Calu3 (cell line): ENCODE measurements around the gene SET. TPM values are rescaled to one million over a fixed set of nuclear protein-coding genes. Genes with fewer than 3 reads are reported as not detected.
"Not testable (repeated sequence)": the region's sequence is repeated elsewhere in the genome, so short reads cannot be mapped to it uniquely, and the experiment has no call there.

Experiments
- BruUV-seq: library from RNA; stranded (reverse); fragments of 400-500 nt; replicated peaks from 2 replicates; lab custom pipeline; 2021; lab: Mats Ljungman, UMichigan
- CTCF ChIA-PET: fragments of 300-600 bp; sonication (Branson Sonifier 250); formaldehyde crosslinking; loops from one replicate; lab custom pipeline; 2022; ENCODE audit warnings: antibody characterized with exemption; lab: Charles Lee
- DNase-seq: peaks from one replicate; pipeline ENCODE4 v3.0.0; 2022
- H3K27ac Mint-ChIP-seq: one replicate; pipeline ENCODE4 v1.8.0; 2022; ENCODE audit warnings: mixed read lengths; ENCODE audit not compliant: unreplicated experiment
- H3K27me3 Mint-ChIP-seq: one replicate; pipeline ENCODE4 v1.8.0; 2022; ENCODE audit warnings: mixed read lengths; ENCODE audit not compliant: unreplicated experiment
- H3K36me3 Mint-ChIP-seq: one replicate; pipeline ENCODE4 v1.8.0; 2022; ENCODE audit warnings: mild to moderate bottlenecking, moderate library complexity, mixed read lengths; ENCODE audit not compliant: insufficient read depth, unreplicated experiment
- H3K4me1 Mint-ChIP-seq: one replicate; pipeline ENCODE4 v1.8.0; 2022; ENCODE audit warnings: mild to moderate bottlenecking, low read depth, mixed read lengths; ENCODE audit not compliant: unreplicated experiment
- H3K4me3 Mint-ChIP-seq: one replicate; pipeline ENCODE4 v1.8.0; 2022; ENCODE audit warnings: mild to moderate bottlenecking, low read depth, moderate library complexity, mixed read lengths; ENCODE audit not compliant: unreplicated experiment
- H3K9me3 Mint-ChIP-seq: one replicate; pipeline ENCODE4 v1.8.0; 2022; ENCODE audit warnings: low read depth, mixed read lengths; ENCODE audit not compliant: unreplicated experiment
- intact Hi-C: fragments of 100-400 bp; cut with micrococcal nuclease; formaldehyde crosslinking; loops from one replicate; pipeline ENCODE4 v1.10.0; 2022; ENCODE audit not compliant: unreplicated experiment
- total RNA-seq: library from RNA; stranded (reverse); gene quantifications from 2 replicates; pipeline ENCODE4 v1.2.3, GENCODE V29; 2022
- TF ChIP-seq, protein P1 (sequence below): fragments of 200-600 bp; IDR thresholded peaks from one replicate; pipeline ENCODE4 v1.8.0; 2022; ENCODE audit warnings: antibody characterized with exemption; ENCODE audit not compliant: unreplicated experiment

SET gene
- total RNA-seq, 1 experiment from 2014 or later, result 367 TPM

GRCh38 chr9:128690684-128691034, 1.6 kb downstream of the SET start:
- CTCF ChIA-PET, result interaction anchor here (1.3 kb wide), 1 partner anchor 12 kb away, joined by 3 read pairs; the partner anchor contains the start of gene PKN3
- no TSS peak for BruUV-seq
- peak overlapping the region; percentile 96 for H3K4me3 Mint-ChIP-seq
- no peaks in the 10 kb centered on the region for H3K9me3 Mint-ChIP-seq
- H3K4me1 Mint-ChIP-seq, result peaks cover 17% of the 10 kb centered on the region
- H3K27me3 Mint-ChIP-seq, result no peaks in the 10 kb centered on the region
- TF ChIP-seq, protein P1, sequence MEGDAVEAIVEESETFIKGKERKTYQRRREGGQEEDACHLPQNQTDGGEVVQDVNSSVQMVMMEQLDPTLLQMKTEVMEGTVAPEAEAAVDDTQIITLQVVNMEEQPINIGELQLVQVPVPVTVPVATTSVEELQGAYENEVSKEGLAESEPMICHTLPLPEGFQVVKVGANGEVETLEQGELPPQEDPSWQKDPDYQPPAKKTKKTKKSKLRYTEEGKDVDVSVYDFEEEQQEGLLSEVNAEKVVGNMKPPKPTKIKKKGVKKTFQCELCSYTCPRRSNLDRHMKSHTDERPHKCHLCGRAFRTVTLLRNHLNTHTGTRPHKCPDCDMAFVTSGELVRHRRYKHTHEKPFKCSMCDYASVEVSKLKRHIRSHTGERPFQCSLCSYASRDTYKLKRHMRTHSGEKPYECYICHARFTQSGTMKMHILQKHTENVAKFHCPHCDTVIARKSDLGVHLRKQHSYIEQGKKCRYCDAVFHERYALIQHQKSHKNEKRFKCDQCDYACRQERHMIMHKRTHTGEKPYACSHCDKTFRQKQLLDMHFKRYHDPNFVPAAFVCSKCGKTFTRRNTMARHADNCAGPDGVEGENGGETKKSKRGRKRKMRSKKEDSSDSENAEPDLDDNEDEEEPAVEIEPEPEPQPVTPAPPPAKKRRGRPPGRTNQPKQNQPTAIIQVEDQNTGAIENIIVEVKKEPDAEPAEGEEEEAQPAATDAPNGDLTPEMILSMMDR, result no peak
- intact Hi-C loops, result no loop called here
- peaks cover 53% of the 10 kb centered on the region for H3K36me3 Mint-ChIP-seq
- DNase-seq, result no peak
- peak overlapping the region; percentile 90 for H3K27ac Mint-ChIP-seq

GRCh38 chr9:128693738-128694137, 4.7 kb downstream of the SET start:
- H3K9me3 Mint-ChIP-seq, DNase-seq, BruUV-seq, H3K4me1 Mint-ChIP-seq, H3K4me3 Mint-ChIP-seq, intact Hi-C loops, H3K27me3 Mint-ChIP-seq, H3K27ac Mint-ChIP-seq: not testable (repeated sequence)
- CTCF ChIA-PET, result interaction anchor here (1.1 kb wide), 1 partner anchor 9 kb away, joined by 3 read pairs; the partner anchor contains the start of gene PKN3
- peaks cover 53% of the 10 kb centered on the region for H3K36me3 Mint-ChIP-seq

- no peaks in the 10 kb centered on the region for H3K27me3 Mint-ChIP-seq
- no peak overlapping the region for H3K27ac Mint-ChIP-seq
- H3K4me3 Mint-ChIP-seq, result no peak overlapping the region
- CTCF ChIA-PET, result interaction anchor here (0.6 kb wide), 1 partner anchor 21 kb away, joined by 3 read pairs; no protein-coding TSS in a partner anchor
- no TSS peak for BruUV-seq
- H3K9me3 Mint-ChIP-seq, result no peaks in the 10 kb centered on the region
- no peak for DNase-seq
- TF ChIP-seq, protein P1, result no peak
- peaks cover 6% of the 10 kb centered on the region for H3K4me1 Mint-ChIP-seq
- H3K36me3 Mint-ChIP-seq, result peaks cover 48% of the 10 kb centered on the region
- intact Hi-C loops, result no loop called here
These were observed 5.3 kb downstream of the SET start for GRCh38 chr9:128694344-128694743.

DNA sequence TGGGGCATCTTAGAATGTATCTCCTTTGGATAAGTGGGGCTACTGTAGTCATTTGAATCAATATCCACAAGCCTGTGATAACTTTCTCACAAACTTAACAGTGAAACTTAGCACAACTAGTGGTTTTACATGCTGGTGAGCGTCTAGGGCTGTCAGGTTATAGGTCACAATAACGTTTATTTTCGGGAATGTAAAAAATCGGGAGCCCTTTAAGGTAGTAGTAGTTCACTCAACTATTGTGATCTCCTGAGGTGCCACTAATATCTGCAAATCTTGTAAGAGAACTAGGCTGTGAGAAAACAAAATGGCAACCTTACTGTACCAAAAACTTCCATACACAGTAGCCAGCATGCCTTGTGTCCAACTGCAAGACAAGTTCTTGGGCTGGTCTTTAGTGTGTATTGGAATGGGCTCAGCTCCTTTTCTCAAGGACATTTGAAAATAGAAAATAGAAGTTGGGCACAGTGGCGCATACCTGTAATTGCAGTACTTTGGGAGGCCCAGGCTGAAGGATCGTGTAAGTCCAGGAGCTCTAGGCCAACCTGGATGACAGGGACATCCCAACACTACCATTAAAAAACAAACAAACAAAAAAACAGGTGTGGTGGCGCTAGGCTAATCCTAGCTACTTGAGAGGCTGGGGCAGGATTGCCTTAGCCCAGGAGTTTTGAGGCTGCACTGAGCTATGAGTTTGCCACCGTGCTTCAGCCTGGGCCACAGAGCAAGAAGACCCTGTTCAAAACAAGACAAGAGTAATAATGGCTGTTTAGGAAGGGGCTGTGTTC, 8.1 kb downstream of the SET start:
- no peak overlapping the region for H3K4me3 Mint-ChIP-seq
- no peaks in the 10 kb centered on the region for H3K9me3 Mint-ChIP-seq
- TF ChIP-seq, protein P1, result no peak
- intact Hi-C loops, result no loop called here
- no peaks in the 10 kb centered on the region for H3K27me3 Mint-ChIP-seq
- CTCF ChIA-PET, result interaction anchor here (0.6 to 0.7 kb wide), 2 partner anchors 9 to 13 kb away, joined by 7 to 8 read pairs; no protein-coding TSS in a partner anchor
- no peak for DNase-seq
- H3K27ac Mint-ChIP-seq, result no peak overlapping the region
- H3K36me3 Mint-ChIP-seq, result peaks cover 31% of the 10 kb centered on the region
- no TSS peak for BruUV-seq
- H3K4me1 Mint-ChIP-seq, result peaks cover 6% of the 10 kb centered on the region

DNA sequence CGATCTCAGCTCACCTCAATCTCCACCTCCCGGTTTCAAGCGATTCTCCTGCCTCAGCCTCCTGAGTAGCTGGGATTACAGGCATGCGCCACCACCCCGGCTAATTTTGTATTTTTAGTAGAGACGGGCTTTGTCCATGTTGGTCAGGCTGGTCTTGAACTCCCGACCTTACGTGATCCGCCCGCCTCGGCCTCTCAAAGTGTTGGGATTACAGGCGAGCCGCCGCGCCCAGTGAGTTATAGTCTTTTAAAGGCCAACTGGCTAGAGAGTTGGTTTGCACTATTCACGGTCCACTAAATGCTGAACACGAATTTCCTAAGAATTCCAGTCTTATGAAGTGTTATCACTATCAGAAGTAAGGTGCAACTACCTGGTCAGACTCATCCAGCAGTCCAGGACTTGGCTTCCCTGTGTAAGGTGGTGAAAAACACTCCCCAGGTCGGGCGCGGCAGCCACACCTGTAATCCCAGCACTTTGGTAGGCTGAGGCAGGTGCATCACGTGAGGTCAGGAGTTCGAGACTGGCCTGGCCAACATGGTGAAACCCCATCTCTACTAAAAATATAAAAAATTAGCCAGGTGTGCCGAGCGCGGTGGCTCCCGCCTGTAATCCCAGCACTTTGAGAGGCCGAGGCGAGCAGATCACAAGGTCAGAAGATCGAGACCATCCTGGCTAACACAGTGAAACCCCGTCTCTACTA, 10.2 kb downstream of the SET start:
- CTCF ChIA-PET, H3K27ac Mint-ChIP-seq, DNase-seq, H3K4me3 Mint-ChIP-seq, BruUV-seq, intact Hi-C loops, H3K9me3 Mint-ChIP-seq, H3K4me1 Mint-ChIP-seq, H3K27me3 Mint-ChIP-seq: not testable (repeated sequence)
- H3K36me3 Mint-ChIP-seq, result peaks cover 30% of the 10 kb centered on the region
